Measurements from ENCODE around the gene P3H1.
A peak's percentile ranks its signal among the peaks of the same experiment; 100 is the strongest.

- TF ChIP-seq, protein P1, sequence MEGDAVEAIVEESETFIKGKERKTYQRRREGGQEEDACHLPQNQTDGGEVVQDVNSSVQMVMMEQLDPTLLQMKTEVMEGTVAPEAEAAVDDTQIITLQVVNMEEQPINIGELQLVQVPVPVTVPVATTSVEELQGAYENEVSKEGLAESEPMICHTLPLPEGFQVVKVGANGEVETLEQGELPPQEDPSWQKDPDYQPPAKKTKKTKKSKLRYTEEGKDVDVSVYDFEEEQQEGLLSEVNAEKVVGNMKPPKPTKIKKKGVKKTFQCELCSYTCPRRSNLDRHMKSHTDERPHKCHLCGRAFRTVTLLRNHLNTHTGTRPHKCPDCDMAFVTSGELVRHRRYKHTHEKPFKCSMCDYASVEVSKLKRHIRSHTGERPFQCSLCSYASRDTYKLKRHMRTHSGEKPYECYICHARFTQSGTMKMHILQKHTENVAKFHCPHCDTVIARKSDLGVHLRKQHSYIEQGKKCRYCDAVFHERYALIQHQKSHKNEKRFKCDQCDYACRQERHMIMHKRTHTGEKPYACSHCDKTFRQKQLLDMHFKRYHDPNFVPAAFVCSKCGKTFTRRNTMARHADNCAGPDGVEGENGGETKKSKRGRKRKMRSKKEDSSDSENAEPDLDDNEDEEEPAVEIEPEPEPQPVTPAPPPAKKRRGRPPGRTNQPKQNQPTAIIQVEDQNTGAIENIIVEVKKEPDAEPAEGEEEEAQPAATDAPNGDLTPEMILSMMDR (IDR thresholded peaks at IDR 0.05), result peak in 1 of 3 donors; percentile 40
- no peak for TF ChIP-seq EP300 (IDR thresholded peaks at IDR 0.05)
Observed at GRCh38 chr1:42756956-42757891, 9.6 kb downstream of the P3H1 start.

Measured in ovary (tissue), 3 donors.